Measurements from ENCODE around the gene MTOR.

GRCh38 chr1:11175461-11175860 lies 86.9 kb downstream of the MTOR start:
- no peak for TF ChIP-seq EZH2 (IDR thresholded peaks at IDR 0.05; ENCODE audit: insufficient read depth, poor library complexity, severe bottlenecking)
- no peak for TF ChIP-seq EZH2phosphoT487 (IDR thresholded peaks at IDR 0.05; ENCODE audit: insufficient read depth, low read depth)
